NCI-H524 (cell line): ENCODE measurements around the gene BEND7.
A peak's percentile ranks its signal among the peaks of the same experiment; 100 is the strongest.
"Not testable (repeated sequence)": the region's sequence is repeated elsewhere in the genome, so short reads cannot be mapped to it uniquely, and the experiment has no call there.

Source experiments
- DNase-seq, 2 experiments: peaks; one replicate each; lab custom pipeline; 2025; lab: John Stamatoyannopoulos, UW

The BEND7 gene

GRCh38 chr10:13481690-13482089 lies 47.1 kb downstream of the BEND7 start:
- DNase-seq, result no peak

- no peak for DNase-seq
These were observed 53.7 kb downstream of the BEND7 start for GRCh38 chr10:13475124-13475523.

- DNase-seq, result no peak
These were observed 54.8 kb downstream of the BEND7 start for GRCh38 chr10:13473986-13474385.

- DNase-seq, result no peak
These were observed 56.5 kb downstream of the BEND7 start for GRCh38 chr10:13472359-13472758.

GRCh38 chr10:13470270-13470669 lies 58.5 kb downstream of the BEND7 start:
- DNase-seq, result no peak

- no peak for DNase-seq
These were observed 66.3 kb downstream of the BEND7 start for GRCh38 chr10:13462551-13462950.

- no peak for DNase-seq
These were observed 70.2 kb downstream of the BEND7 start for GRCh38 chr10:13458687-13459012.

- no peak for DNase-seq
These were observed 70.7 kb downstream of the BEND7 start for GRCh38 chr10:13457958-13458686.

- DNase-seq, result no peak
These were observed 74.9 kb downstream of the BEND7 start for GRCh38 chr10:13453896-13454295.

GRCh38 chr10:13450069-13450468 lies 78.7 kb downstream of the BEND7 start:
- peak in 1 of 2 experiments; percentile 0 for DNase-seq

- DNase-seq, result peak in 1 of 2 experiments; percentile 52
These were observed 79.5 kb downstream of the BEND7 start for GRCh38 chr10:13449296-13449695.

- DNase-seq, result no peak
These were observed 80.6 kb downstream of the BEND7 start for GRCh38 chr10:13448216-13448615.

- DNase-seq, result peak; percentile 40 to 61
These were observed 83.0 kb downstream of the BEND7 start for GRCh38 chr10:13445656-13446400.

GRCh38 chr10:13441476-13441875 lies 87.3 kb downstream of the BEND7 start:
- DNase-seq, result peak in 1 of 2 experiments; percentile 6

GRCh38 chr10:13440185-13441061 lies 88.4 kb downstream of the BEND7 start:
- peak; percentile 38 to 69 for DNase-seq

- DNase-seq, result peak in 1 of 2 experiments; percentile 49
These were observed 89.3 kb downstream of the BEND7 start for GRCh38 chr10:13439313-13440184.

GRCh38 chr10:13437026-13437555 lies 91.7 kb downstream of the BEND7 start:
- DNase-seq, result no peak

GRCh38 chr10:13427943-13428342 lies 100.9 kb downstream of the BEND7 start:
- DNase-seq, result not testable (repeated sequence)

- DNase-seq, result no peak
These were observed 103.4 kb downstream of the BEND7 start for GRCh38 chr10:13425397-13425796.

- DNase-seq, result no peak
These were observed 106.0 kb downstream of the BEND7 start for GRCh38 chr10:13422800-13423199.

GRCh38 chr10:13421382-13421917 lies 107.4 kb downstream of the BEND7 start:
- no peak for DNase-seq
